HG02571 (cell line): ENCODE measurements around the gene PACS1.
"Not testable (repeated sequence)": the region's sequence is repeated elsewhere in the genome, so short reads cannot be mapped to it uniquely, and the experiment has no call there.

Source experiments
- ATAC-seq: cut with Tn5 transposase; IDR thresholded peaks from one replicate; pipeline ENCODE4 v1.9.1; 2021; ENCODE audit warnings: mild to moderate bottlenecking, moderate library complexity; ENCODE audit not compliant: unreplicated experiment

Gene PACS1

GRCh38 chr11:66106786-66107599 is 36.9 kb downstream of the PACS1 start:
- ATAC-seq, result no peak

DNA sequence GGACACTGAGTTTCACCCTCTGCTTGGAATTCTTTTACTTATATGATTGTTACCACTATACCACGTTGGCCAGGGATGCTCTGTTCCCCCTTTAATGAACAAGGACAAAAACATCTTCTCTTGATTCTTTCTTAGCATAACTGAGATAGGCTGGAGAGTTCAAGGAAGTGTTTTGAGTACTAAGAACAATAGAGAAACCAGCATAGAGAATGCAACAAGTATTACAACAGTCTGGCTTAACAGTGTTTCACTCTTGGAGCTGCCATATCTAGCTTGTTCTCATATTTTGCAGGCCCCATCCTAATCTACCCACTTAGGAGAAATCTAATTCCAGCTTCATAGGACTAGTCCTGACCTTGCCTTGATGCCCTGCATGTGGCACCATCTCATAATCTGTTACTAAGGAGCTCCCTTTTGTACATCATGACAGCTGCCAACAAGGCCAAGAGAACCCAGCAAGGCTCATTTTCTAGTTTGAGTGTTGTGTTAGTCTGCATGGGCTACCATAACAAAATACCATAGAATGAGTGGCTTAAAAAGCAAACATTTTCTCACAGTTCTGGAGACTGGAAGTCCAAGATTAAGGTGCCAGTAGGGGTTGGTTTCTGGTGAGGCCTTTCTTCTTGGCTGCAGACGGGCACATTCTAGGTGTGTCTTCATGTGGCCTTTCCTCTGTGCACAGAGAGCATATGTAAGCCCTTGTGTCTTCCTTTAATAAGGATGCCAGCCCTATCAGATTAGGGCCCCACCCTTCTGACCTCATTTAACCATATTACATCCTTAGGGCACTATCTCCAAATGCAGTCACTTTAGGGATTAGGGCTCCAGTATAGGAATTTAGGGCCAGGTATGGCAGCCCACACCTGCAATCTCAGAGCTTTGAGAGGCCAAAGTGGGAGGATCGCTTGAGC is 37.8 kb downstream of the PACS1 start:
- no peak for ATAC-seq

GRCh38 chr11:66109294-66109693 is 39.2 kb downstream of the PACS1 start:
- no peak for ATAC-seq

DNA sequence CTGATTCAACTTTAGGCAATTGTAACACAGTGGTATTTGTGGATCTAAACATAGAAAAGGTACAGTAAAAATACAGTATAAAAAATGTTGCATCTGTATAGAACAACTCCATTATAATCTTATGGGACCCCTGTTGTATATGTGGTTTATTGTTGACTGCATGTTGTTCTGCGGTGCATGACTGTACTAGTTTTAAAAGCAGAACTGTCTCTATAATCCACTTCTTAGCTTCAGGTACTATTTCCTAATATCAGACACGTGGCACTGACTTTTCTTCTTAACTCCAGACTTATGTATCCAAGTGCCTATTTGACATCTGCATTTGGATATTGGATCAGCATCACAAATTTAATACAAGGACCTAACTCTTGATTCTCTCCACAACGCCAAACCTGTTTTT is 41.1 kb downstream of the PACS1 start:
- no peak for ATAC-seq

GRCh38 chr11:66112041-66112491 is 42.0 kb downstream of the PACS1 start:
- no peak for ATAC-seq

DNA sequence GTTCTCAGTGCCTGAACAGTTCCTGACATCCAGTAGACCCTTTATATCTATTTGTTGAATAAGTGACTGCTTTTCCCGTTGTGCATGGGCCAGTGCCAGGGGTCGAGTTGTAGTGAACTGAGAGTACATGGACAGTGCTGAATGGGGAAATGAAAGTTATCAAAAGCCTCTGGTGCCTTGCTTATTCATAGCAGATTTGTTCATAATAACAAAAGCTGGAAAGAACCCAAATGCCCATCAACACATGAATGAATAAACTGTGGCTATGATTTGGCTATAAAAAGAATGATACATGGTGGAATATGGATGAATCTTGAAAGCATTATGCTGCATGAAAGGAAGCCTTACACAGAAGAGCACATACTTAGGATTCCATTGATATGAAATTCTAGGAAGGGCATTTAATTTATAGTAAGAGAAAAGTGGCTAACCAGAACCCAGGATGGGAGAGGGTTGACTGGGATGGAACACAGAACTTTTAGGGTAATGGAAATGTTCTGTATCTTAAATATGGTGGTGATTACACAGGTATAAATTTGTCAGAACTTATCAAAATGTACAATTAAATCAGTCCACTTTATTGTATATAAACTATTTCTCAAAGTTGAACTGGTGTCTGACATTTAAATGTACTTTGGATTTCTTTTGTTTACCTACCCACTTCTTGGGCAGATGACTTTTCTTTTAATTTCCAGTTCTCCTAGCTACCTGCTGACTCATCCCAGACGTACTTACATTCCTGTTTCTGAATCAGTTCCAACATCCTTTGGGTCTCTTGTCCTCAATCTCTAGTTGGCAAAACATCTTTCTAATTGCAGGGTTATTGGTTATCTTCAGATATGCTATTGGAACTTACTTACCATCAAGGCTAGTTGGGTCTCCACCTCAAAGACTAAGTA is 42.8 kb downstream of the PACS1 start:
- no peak for ATAC-seq

DNA sequence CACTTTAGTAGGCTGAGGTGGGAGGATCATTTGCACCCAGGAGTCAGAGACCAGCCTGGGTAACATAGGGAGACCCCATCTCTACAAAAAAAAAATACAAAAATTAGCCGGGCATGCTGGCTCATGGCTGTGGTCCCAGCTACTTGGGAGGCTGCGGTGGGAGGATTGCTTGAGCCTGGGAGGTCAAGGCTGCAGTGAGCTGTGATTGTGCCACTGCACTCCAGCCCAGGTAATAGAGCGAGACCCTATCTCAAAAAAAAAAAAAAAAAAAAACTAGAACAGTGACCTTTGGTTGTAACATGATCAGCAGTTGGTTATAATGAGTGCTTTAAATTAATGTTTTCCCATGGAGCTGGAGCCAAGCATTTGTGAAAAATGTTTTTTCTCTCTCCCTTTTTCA is 44.9 kb downstream of the PACS1 start:
- ATAC-seq, result not testable (repeated sequence)

DNA sequence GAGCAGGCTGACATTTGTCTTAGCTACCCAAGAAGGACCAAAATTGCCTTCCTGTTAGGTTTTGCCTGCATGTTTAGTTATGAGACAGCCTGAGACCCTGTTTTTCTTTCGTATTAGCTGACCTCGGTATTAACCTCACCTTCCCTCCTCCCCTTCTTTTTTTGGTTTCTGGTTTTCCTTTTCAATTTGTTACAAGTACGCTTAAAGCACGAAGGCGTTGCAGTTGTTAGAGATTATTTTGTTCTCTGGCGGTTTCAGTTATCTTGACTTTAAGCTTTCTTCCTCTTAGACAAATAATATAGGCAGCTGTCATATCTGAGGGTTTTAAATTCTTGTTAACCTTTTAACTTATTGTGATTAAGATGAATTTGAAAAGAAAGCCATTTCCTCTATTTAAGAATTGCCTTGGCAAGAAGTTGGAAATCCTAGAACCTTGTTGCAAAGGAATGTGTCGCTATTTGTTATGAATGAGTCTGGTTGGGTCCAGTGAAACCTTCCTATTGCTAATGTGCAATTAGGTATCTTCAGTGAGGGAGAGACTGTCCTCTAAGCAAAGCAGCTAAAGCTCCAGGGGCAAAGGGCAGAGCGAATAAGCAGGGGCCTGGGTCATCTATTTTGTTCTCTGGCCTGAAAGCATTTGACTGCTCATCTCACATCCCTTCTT is 45.7 kb downstream of the PACS1 start:
- no peak for ATAC-seq

GRCh38 chr11:66116576-66117361 is 46.7 kb downstream of the PACS1 start:
- ATAC-seq, result no peak

- no peak for ATAC-seq
Measured at GRCh38 chr11:66118847-66119246, 48.8 kb downstream of the PACS1 start.

- ATAC-seq, result no peak
Measured at GRCh38 chr11:66119348-66120133, 49.5 kb downstream of the PACS1 start.

DNA sequence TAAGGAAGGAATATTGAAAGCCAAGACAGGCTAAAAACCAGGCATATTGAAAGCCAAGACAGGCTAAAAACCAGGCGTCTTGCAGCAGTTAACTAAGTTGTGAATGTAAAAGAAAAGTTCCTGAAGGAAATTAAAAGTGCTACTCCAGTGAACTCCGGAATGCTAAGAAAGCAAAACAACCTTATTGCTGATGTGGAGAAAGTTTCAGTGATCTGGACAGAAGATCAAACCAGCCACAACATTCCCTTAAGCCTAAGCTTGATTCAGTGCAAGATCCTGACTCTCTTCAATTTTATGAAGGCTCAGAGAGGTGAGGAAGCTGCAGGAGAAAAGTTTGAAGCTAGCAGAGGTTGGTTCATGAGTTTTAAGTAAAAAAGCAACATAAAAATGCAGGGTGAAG is 51.4 kb downstream of the PACS1 start:
- no peak for ATAC-seq

GRCh38 chr11:66123902-66124301 is 53.8 kb downstream of the PACS1 start:
- no peak for ATAC-seq

GRCh38 chr11:66124564-66124963 is 54.5 kb downstream of the PACS1 start:
- no peak for ATAC-seq

DNA sequence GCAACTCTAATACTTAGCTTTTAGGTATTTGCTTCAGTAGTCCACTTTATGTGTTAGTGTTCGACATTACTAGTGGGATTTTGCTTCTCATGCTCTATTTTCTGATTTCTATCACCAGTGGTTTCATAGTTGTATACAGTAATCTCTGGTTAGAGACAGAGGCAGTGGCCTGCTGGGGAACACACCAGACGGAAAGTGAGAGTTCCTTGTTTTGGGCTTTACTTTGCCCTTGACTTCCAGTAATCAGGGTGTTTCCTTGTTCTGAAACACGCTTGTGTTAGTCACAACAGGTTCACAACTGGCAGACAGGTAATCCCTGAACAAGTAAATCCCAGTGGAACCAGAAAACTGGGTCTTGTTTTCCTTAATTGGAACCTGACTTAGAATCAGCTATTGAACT is 56.0 kb downstream of the PACS1 start:
- ATAC-seq, result no peak

GRCh38 chr11:66126808-66127555 is 56.9 kb downstream of the PACS1 start:
- no peak for ATAC-seq

DNA sequence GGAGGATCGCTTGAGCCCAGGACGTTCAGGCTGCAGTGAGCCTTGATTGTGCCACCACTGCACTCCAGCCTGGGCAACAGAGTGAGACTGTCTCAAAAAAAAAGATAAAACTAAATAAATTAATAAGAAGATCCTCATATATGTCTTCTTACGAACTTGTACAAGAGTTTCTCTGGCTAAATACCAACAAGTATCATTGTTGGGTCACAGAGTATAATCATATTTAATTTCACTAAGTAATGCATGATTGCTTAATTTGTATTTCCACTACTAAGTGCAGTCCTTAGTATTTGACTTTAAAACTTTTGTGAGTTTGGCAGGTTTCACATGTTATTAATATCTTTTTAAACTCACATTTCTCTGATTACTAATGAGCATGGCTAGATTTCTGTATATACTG is 60.9 kb downstream of the PACS1 start:
- ATAC-seq, result no peak
